GM23338 (cell line): ENCODE results near the gene UBN1. TPM values are rescaled to one million over a fixed set of nuclear protein-coding genes. Genes with fewer than 3 reads are reported as not detected.

Source experiments
- ATAC-seq: fragments of 200-7000 bp; cut with Tn5 transposase; 3 replicates; pipeline ENCODE4 v1.9.1; 2020
- DNase-seq: peaks from one replicate; pipeline ENCODE4 v3.0.0-alpha.2; 2015; ENCODE audit warnings: low spot score
- H2AFZ ChIP-seq: fragments of 200-600 bp; sonication (generic); 2 replicates; pipeline ENCODE4 v1.8.0; 2016; ENCODE audit warnings: antibody characterized with exemption, mild to moderate bottlenecking, moderate library complexity
- H3F3A ChIP-seq: fragments of 200-600 bp; sonication (generic); replicated peaks from 2 replicates; pipeline ENCODE4 v1.8.0; 2017; ENCODE audit warnings: antibody characterized with exemption, mixed run types, low read depth
- H3K27ac ChIP-seq: fragments of 200-600 bp; sonication (generic); 2 replicates; pipeline ENCODE4 v1.6.1; 2016; ENCODE audit warnings: low read depth
- H3K27me3 ChIP-seq: fragments of 200-600 bp; sonication (generic); 2 replicates; pipeline ENCODE4 v1.8.0; 2016; ENCODE audit warnings: mild to moderate bottlenecking, mixed run types, moderate library complexity; ENCODE audit not compliant: insufficient read depth
- H3K36me3 ChIP-seq: fragments of 200-600 bp; sonication (generic); 2 replicates; pipeline ENCODE4 v1.8.0; 2016; ENCODE audit warnings: mild to moderate bottlenecking; ENCODE audit not compliant: insufficient read depth
- H3K4me1 ChIP-seq: fragments of 200-600 bp; sonication (generic); 2 replicates; pipeline ENCODE4 v1.8.0; 2016; ENCODE audit warnings: mild to moderate bottlenecking, moderate library complexity; ENCODE audit not compliant: insufficient read depth
- H3K4me2 ChIP-seq: fragments of 200-600 bp; sonication (generic); 2 replicates; pipeline ENCODE4 v1.7.1; 2017; ENCODE audit warnings: mixed run types
- H3K4me3 ChIP-seq: fragments of 200-600 bp; sonication (generic); 2 replicates; pipeline ENCODE4 v1.6.1; 2016; ENCODE audit warnings: mixed run types
- H3K79me2 ChIP-seq: fragments of 200-600 bp; sonication (generic); replicated peaks from 2 replicates; pipeline ENCODE4 v1.8.0; 2017; ENCODE audit warnings: mild to moderate bottlenecking; ENCODE audit not compliant: insufficient read depth
- H3K9me2 ChIP-seq: fragments of 200-600 bp; sonication (generic); 2 replicates; pipeline ENCODE4 v1.8.0; 2017; ENCODE audit not compliant: insufficient read depth
- H4K20me1 ChIP-seq: fragments of 200-600 bp; sonication (generic); replicated peaks from 2 replicates; pipeline ENCODE4 v1.8.0; 2017; ENCODE audit warnings: mild to moderate bottlenecking; ENCODE audit not compliant: insufficient read depth
- H3K27ac Mint-ChIP-seq: 2 replicates; pipeline ENCODE4 v1.8.0; 2020; ENCODE audit warnings: inconsistent platforms, mild to moderate bottlenecking, moderate library complexity, mixed read lengths
- H3K27me3 Mint-ChIP-seq: 3 replicates; pipeline ENCODE4 v1.8.0; 2022; ENCODE audit warnings: low read depth, mild to moderate bottlenecking, moderate library complexity, mixed read lengths, inconsistent platforms; ENCODE audit not compliant: insufficient read depth, poor library complexity
- H3K36me3 Mint-ChIP-seq: 3 replicates; pipeline ENCODE4 v1.8.0; 2021; ENCODE audit warnings: low read depth, mild to moderate bottlenecking, inconsistent platforms, moderate library complexity, mixed read lengths
- H3K4me1 Mint-ChIP-seq: 3 replicates; pipeline ENCODE4 v1.8.0; 2020; ENCODE audit warnings: mild to moderate bottlenecking, inconsistent platforms, mixed read lengths
- H3K4me3 Mint-ChIP-seq: 3 replicates; pipeline ENCODE4 v1.8.0; 2021; ENCODE audit warnings: moderate library complexity, mild to moderate bottlenecking, inconsistent platforms, mixed read lengths
- H3K9me3 Mint-ChIP-seq: 3 replicates; pipeline ENCODE4 v1.8.0; 2020; ENCODE audit warnings: moderate library complexity, mild to moderate bottlenecking, inconsistent platforms, mixed read lengths
- EZH2 ChIP-seq: fragments of 200-600 bp; sonication (generic); IDR thresholded peaks from one replicate; pipeline ENCODE4 v1.8.0; 2017; ENCODE audit warnings: antibody characterized with exemption, mild to moderate bottlenecking, low read depth; ENCODE audit not compliant: unreplicated experiment
- EZH2phosphoT487 ChIP-seq: fragments of 200-600 bp; sonication (generic); IDR thresholded peaks from one replicate; pipeline ENCODE4 v1.8.1; 2018; ENCODE audit warnings: antibody characterized with exemption; ENCODE audit not compliant: unreplicated experiment
- JUNB ChIP-seq: IDR thresholded peaks from one replicate; pipeline ENCODE4 v1.6.1; 2016; ENCODE audit warnings: antibody characterized with exemption; ENCODE audit not compliant: unreplicated experiment
- STAT1 ChIP-seq: IDR thresholded peaks from one replicate; pipeline ENCODE4 v1.6.1; 2016; ENCODE audit warnings: antibody characterized with exemption; ENCODE audit not compliant: unreplicated experiment
- polyA plus RNA-seq: library from polyadenylated mRNA; unstranded; fragments of >200 nt; fragmentation: Nextera tagmentation; extraction: Ambion mirVana; gene quantifications from 2 replicates; pipeline ENCODE4 v1.2.1, GENCODE V29; 2016
- total RNA-seq: library from RNA; depleted of rRNA; stranded (reverse); fragments of >200 nt; shearing (Covaris generic); gene quantifications from 2 replicates; pipeline ENCODE4 v1.2.3, GENCODE V29; 2014
- TF ChIP-seq, protein P1 (sequence below): fragments of 250-450 bp; sonication (Bioruptor Pico); IDR thresholded peaks from 2 replicates; pipeline ENCODE4 v1.5.0; 2020; ENCODE audit warnings: mild to moderate bottlenecking, moderate library complexity
- TF ChIP-seq, protein P2 (sequence below): IDR thresholded peaks from 2 replicates; pipeline ENCODE4 v1.6.1; 2016; ENCODE audit warnings: antibody characterized with exemption

The UBN1 gene
- total and polyA plus RNA-seq, 2 experiments from 2014 or later, result 18.3 to 46.8 TPM

DNA sequence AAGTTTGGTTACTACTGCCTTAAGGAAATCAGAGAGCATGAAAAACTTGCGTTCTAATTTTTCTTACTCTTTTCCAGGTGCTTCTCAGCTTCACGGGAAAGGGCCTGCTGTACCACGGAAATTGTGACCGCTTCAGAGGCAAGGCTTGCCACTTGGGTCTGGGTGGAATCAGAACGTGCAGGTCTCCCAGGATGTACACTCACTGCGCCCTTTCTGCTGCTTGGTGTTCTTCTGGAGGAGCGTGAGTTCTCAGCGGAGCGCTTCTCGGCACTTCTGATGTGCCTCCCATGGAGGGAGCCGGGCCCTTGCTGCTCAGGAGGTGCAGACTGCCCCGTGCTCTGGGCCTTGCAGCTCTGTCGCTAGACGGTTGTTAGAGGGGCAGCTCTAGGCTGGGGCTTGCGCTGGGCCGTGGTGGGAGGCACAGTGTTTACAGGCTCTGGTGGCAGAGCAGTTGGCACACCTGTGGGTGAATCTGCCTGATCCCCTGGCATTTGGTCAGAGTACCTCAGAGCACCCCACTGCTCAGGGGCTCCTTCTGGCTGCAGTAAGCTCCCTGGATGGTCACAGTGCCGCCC, 32.8 kb downstream of the UBN1 start (continued):
- TF ChIP-seq, protein P1, sequence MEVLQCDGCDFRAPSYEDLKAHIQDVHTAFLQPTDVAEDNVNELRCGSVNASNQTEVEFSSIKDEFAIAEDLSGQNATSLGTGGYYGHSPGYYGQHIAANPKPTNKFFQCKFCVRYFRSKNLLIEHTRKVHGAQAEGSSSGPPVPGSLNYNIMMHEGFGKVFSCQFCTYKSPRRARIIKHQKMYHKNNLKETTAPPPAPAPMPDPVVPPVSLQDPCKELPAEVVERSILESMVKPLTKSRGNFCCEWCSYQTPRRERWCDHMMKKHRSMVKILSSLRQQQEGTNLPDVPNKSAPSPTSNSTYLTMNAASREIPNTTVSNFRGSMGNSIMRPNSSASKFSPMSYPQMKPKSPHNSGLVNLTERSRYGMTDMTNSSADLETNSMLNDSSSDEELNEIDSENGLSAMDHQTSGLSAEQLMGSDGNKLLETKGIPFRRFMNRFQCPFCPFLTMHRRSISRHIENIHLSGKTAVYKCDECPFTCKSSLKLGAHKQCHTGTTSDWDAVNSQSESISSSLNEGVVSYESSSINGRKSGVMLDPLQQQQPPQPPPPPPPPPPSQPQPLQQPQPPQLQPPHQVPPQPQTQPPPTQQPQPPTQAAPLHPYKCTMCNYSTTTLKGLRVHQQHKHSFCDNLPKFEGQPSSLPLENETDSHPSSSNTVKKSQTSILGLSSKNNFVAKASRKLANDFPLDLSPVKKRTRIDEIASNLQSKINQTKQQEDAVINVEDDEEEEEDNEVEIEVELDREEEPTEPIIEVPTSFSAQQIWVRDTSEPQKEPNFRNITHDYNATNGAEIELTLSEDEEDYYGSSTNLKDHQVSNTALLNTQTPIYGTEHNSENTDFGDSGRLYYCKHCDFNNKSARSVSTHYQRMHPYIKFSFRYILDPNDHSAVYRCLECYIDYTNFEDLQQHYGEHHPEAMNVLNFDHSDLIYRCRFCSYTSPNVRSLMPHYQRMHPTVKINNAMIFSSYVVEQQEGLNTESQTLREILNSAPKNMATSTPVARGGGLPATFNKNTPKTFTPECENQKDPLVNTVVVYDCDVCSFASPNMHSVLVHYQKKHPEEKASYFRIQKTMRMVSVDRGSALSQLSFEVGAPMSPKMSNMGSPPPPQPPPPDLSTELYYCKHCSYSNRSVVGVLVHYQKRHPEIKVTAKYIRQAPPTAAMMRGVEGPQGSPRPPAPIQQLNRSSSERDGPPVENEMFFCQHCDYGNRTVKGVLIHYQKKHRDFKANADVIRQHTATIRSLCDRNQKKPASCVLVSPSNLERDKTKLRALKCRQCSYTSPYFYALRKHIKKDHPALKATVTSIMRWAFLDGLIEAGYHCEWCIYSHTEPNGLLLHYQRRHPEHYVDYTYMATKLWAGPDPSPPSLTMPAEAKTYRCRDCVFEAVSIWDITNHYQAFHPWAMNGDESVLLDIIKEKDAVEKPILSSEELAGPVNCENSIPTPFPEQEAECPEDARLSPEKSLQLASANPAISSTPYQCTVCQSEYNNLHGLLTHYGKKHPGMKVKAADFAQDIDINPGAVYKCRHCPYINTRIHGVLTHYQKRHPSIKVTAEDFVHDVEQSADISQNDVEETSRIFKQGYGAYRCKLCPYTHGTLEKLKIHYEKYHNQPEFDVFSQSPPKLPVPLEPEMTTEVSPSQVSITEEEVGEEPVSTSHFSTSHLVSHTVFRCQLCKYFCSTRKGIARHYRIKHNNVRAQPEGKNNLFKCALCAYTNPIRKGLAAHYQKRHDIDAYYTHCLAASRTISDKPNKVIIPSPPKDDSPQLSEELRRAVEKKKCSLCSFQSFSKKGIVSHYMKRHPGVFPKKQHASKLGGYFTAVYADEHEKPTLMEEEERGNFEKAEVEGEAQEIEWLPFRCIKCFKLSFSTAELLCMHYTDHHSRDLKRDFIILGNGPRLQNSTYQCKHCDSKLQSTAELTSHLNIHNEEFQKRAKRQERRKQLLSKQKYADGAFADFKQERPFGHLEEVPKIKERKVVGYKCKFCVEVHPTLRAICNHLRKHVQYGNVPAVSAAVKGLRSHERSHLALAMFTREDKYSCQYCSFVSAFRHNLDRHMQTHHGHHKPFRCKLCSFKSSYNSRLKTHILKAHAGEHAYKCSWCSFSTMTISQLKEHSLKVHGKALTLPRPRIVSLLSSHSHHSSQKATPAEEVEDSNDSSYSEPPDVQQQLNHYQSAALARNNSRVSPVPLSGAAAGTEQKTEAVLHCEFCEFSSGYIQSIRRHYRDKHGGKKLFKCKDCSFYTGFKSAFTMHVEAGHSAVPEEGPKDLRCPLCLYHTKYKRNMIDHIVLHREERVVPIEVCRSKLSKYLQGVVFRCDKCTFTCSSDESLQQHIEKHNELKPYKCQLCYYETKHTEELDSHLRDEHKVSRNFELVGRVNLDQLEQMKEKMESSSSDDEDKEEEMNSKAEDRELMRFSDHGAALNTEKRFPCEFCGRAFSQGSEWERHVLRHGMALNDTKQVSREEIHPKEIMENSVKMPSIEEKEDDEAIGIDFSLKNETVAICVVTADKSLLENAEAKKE, result no peak
- TF ChIP-seq, protein P2, sequence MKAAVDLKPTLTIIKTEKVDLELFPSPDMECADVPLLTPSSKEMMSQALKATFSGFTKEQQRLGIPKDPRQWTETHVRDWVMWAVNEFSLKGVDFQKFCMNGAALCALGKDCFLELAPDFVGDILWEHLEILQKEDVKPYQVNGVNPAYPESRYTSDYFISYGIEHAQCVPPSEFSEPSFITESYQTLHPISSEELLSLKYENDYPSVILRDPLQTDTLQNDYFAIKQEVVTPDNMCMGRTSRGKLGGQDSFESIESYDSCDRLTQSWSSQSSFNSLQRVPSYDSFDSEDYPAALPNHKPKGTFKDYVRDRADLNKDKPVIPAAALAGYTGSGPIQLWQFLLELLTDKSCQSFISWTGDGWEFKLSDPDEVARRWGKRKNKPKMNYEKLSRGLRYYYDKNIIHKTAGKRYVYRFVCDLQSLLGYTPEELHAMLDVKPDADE, result no peak
- TF ChIP-seq EZH2 (no peak), EZH2phosphoT487 (no peak)

DNA sequence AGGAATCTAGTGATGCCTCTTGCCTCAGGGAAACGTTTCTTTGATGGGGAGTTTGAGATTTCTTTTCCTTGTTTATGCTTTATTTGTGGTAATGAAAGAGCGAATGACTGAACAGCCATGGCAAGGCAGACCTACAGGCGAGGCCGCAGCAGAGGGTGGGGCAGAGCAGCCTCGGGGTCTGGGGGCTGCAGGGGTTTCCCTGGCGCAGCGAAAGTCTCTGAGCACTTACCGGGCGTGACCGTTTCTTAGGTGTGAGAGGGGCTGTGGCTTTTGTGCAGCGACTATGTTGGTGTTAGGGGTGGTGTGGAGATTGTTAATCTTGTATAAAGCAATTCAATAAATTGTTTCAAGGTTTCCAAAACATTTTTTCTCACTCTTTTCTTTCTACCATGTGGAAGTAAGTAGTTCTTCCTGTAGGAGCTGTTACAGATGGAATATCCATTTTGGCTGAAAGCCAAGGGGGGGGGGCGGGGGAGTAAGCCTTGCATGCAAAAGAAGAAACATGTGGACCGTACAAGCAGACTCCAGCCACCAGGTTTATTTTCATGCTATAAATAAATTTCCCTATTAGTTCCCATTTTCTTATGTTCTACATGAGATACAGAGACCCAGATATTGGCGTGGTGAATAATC, 34.8 kb downstream of the UBN1 start:
- ATAC-seq (no peak), DNase-seq (no peak)
- Histone ChIP-seq H3K4me2 (no peak overlapping the region), H3K27ac (no peak overlapping the region), H3K27me3 (no peaks in the 10 kb centered on the region), H3K4me1 (no peaks in the 10 kb centered on the region), H3K4me3 (no peak overlapping the region), H3K9me2 (no peaks in the 10 kb centered on the region), H3K36me3 (peaks cover 39% of the 10 kb centered on the region), H3F3A (0 out of 2 replicates have a peak, but pooled peaks cover 4% of the 10 kb centered on the region), H2AFZ (no peak overlapping the region), H4K20me1 (no peaks in the 10 kb centered on the region; the same call in 1 of the 2 replicates), H3K79me2 (no peaks in the 10 kb centered on the region)
- Mint-ChIP-seq H3K4me3 (no peak overlapping the region), H3K27me3 (peaks cover 9% of the 10 kb centered on the region), H3K9me3 (no peaks in the 10 kb centered on the region; the same call in 1 of the 3 replicates), H3K27ac (no peak overlapping the region), H3K4me1 (no peaks in the 10 kb centered on the region; the same call in 2 of the 3 replicates), H3K36me3 (peaks cover 83% of the 10 kb centered on the region)
- TF ChIP-seq, protein P1, result no peak
- TF ChIP-seq STAT1, result no peak
- no peak for TF ChIP-seq JUNB
